GM18498 (cell line): ENCODE results near the gene ABCC1.

ENCODE experiments used
- ATAC-seq: cut with Tn5 transposase; IDR thresholded peaks from one replicate; pipeline ENCODE4 v1.9.1; 2021; ENCODE audit warnings: mild to moderate bottlenecking, moderate library complexity; ENCODE audit not compliant: unreplicated experiment

Gene ABCC1

GRCh38 chr16:16016388-16016964 is 67.1 kb downstream of the ABCC1 start:
- no peak for ATAC-seq

DNA sequence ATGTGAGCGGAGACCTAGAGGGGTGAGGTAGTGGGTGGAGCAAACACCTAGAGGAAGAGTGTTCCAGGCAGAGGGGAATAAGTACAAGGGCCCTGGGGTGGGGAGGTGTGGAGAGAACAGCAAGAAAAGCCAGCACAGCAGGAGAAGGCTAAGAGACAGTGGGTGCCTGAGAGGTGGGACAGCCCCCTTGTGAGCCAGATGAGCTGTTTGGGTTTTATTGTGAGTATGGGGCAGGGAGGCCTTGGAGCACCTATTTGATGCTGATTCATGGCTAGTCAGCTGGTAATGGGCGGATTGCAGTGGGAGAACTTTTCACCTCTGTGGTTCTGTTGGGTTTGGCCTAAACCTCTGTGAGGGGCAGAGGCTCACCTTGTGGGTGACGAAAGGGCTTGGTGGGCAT is 68.4 kb downstream of the ABCC1 start:
- ATAC-seq, result no peak

DNA sequence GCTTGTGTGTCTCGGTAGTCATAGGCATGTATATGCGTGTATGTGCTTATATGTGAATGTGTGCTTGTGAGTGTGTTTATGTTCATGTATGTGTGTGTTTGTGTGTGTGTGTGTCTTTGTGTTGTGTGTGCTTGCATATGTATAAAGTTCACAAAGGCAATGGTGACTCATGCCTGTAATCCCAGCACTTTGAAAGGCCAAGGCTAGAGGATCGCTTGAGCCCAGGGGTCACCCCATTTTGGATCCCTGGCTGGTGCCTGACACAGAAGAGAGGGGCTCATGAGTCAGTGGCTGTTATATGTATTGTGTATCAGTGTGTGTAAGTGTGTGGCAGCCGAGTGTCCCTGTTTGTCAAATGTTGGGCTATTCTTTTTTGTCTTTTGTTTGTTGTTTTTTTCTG is 69.3 kb downstream of the ABCC1 start:
- no peak for ATAC-seq

GRCh38 chr16:16019488-16019887 is 70.1 kb downstream of the ABCC1 start:
- no peak for ATAC-seq

GRCh38 chr16:16020291-16020690 is 70.9 kb downstream of the ABCC1 start:
- no peak for ATAC-seq

GRCh38 chr16:16021020-16021419 is 71.6 kb downstream of the ABCC1 start:
- ATAC-seq, result no peak

DNA sequence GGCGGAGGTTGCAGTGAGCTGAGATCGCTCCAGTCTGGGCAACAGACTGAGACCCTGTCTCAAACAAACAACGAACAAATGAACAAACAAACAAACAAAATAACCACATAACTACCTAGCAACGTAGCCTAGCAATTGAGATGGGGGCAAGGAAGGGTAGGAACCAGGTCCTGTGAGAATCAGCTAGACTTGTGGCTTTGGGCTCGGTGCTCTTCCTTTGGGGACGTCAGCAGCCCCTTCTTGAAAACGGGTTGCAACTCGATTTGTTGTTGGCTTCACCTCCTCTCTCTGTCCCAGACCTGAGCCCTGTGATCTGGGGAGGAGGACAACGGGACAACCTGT is 72.2 kb downstream of the ABCC1 start:
- no peak for ATAC-seq

- ATAC-seq, result no peak
Observed at GRCh38 chr16:16021988-16022682, 72.7 kb downstream of the ABCC1 start.

DNA sequence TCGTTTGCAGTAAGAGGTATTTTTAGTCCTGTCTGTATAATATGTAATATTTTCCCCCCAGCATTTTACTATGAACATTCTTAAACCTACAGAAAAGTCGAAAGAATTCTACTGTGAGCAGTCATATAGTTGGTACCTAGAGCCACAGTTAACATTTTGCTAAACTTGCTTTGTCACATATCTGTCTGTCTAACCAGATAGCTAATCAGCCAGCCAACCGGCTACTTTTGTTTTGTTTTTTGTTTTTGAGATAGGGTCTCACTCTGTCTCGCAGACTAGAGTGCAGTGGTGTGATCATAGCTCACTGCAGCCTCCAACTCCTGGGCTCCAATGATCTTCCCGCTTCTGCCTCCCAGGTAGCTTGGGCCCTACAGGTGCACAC is 73.3 kb downstream of the ABCC1 start:
- no peak for ATAC-seq

DNA sequence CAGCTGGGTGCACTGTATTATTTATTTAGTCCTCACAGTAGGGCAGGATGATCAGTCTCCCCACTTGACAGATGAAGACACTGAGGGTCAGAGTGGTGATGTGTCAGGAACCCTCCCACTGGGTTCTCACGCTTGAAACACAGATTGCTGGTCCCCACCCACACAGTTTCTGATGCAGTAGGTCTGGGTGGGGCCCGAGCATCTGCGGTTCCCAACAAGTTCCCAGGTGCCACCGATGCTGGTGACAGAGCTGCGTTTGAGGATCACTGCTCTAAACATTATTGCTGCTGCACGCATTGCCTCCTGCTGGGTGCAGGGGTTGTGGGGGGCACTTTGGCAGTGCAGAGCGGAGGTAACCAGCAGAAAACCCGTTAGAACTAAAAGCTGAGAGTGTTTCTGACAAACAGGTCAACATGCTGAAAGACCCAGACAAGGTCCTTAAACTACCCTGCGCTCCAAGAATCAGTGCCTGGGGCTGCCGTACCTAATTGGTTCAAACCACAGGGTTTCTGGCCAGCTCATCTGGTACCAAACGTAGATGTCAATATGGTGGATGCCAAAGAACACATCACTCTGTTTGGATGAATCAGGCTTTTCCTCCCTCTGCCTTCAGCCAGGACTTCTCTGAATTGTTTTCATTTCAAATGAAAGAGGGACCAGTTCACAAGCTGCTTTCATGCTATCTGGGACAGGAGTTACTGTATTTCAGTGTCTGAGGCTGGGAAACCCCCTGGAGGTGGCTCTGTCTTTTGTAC is 76.0 kb downstream of the ABCC1 start:
- peak; percentile 64 for ATAC-seq

DNA sequence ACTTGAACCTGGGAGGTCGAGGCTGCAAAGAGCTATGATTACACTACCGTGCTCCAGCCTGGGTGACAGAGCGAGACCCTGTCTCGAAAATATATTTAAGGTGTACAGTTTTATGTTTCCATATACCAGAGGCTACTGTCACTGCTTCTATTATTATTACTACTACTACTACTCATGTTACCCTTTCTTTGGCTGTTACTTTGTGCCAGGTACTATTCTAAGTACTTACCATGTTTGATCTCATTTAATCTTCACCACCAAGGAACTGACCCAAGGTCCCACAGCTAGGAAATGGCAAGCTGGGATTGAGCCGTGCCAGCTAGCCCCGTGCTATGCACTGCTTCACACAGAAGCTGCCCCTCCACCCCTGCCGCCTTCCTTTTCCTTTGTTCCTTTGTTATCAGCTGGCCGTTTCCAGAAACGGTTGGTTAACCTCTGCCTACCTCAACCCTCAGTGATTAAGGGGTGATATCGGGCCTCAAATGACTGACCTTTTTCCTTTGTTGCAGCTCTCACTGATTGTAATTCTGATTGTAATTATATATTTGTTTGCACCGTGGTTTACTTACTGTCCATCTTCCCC is 78.4 kb downstream of the ABCC1 start:
- no peak for ATAC-seq

GRCh38 chr16:16028311-16028999 is 79.0 kb downstream of the ABCC1 start:
- ATAC-seq, result no peak

- ATAC-seq, result no peak
Observed at GRCh38 chr16:16029431-16030011, 80.1 kb downstream of the ABCC1 start.

DNA sequence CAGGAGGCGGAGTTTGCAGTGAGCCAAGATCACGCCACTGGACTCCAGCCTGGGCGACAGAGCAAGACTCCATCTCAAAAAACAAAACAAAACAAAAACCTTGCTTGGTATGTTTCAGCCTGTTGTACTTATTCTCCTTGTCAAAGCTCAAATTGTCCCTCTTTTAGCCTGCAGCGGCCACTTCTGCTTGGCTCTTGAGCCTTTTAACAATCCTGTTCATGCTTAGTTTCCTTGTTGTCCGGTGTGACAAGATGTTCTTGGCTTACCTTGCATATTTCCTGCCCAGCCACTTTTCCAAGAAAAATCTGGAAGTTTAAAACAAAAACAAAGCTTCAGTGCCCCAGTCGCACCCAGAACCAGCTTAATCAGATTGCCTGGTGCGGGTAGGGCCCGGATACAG is 81.0 kb downstream of the ABCC1 start:
- no peak for ATAC-seq

DNA sequence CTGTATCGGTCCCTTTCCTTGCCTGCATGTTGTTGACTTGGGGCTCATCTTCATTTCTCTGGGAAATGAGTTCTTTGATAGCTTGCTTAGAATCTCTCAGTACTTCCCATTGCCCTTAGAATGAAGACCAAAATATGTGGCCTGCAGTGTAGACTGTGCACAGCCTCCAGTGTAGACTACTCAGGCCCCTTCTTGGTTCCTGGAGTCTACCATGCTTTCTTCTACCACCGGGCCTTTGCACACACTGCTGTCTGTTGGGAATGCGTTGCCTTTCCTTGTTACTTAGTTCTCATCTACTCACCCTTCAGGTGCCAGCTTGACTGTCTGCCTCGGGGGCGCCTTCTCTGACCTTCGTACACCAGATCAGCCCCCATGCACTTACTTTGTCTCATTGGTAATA is 82.0 kb downstream of the ABCC1 start:
- ATAC-seq, result no peak

GRCh38 chr16:16032271-16032979 is 83.0 kb downstream of the ABCC1 start:
- ATAC-seq, result no peak

DNA sequence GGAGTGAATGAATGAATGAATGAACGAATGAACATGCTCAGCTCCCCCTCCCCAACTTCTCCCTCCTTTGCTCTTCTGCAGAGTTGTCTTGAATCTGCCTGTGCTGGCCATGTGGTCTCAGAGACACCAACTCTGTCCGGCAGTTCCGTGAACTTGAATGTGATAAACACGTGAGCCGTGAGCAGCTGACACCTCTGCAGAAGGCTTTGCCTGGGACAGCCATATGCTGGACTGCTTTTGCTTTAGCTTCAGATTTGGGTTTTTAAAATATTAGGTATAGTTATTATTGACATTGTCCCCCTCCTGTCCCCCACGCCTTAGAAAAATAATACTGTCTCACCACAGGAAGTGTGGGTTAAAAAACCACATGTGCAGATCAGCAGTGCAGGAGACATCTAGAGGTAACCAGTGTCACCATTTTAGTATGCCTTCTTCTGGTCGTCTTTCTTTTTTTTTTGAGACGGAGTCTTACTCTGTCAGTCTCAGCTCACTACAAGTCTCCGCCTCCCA is 83.8 kb downstream of the ABCC1 start:
- no peak for ATAC-seq

GRCh38 chr16:16036359-16036792 is 87.0 kb downstream of the ABCC1 start:
- no peak for ATAC-seq

- no peak for ATAC-seq
Observed at GRCh38 chr16:16037521-16037920, 88.1 kb downstream of the ABCC1 start.

- ATAC-seq, result no peak
Observed at GRCh38 chr16:16037970-16038369, 88.6 kb downstream of the ABCC1 start.
